ENCODE measurements around the gene UQCC2. TPM values are rescaled to one million over a fixed set of nuclear protein-coding genes. Genes with fewer than 3 reads are reported as not detected.
A peak's percentile ranks its signal among the peaks of the same experiment; 100 is the strongest.

UQCC2 gene
- total RNA-seq, 1 donor from 2014 or later, result 11.9 TPM

- no peak for DNase-seq
Measured at GRCh38 chr6:33690766-33691165, 20.7 kb downstream of the UQCC2 start.

- DNase-seq, result no peak
Measured at GRCh38 chr6:33689879-33690278, 21.6 kb downstream of the UQCC2 start.

GRCh38 chr6:33689148-33689494 lies 22.4 kb downstream of the UQCC2 start:
- no peak for DNase-seq

GRCh38 chr6:33688451-33689147 lies 22.9 kb downstream of the UQCC2 start:
- no peak for DNase-seq

- no peak for DNase-seq
Measured at GRCh38 chr6:33688006-33688405, 23.5 kb downstream of the UQCC2 start.

GRCh38 chr6:33686981-33687975 lies 24.2 kb downstream of the UQCC2 start:
- no peak for DNase-seq

GRCh38 chr6:33686225-33686924 lies 25.1 kb downstream of the UQCC2 start:
- DNase-seq, result no peak

- no peak for DNase-seq
Measured at GRCh38 chr6:33685411-33686224, 25.9 kb downstream of the UQCC2 start.

- DNase-seq, result no peak
Measured at GRCh38 chr6:33684983-33685382, 26.5 kb downstream of the UQCC2 start.

- DNase-seq, result no peak
Measured at GRCh38 chr6:33684428-33684896, 27.0 kb downstream of the UQCC2 start.

- DNase-seq, result no peak
Measured at GRCh38 chr6:33683576-33684427, 27.7 kb downstream of the UQCC2 start.

- no peak for DNase-seq
Measured at GRCh38 chr6:33683051-33683571, 28.4 kb downstream of the UQCC2 start.

- no peak for DNase-seq
Measured at GRCh38 chr6:33682341-33682740, 29.2 kb downstream of the UQCC2 start.

- no peak for DNase-seq
Measured at GRCh38 chr6:33679761-33680160, 31.7 kb downstream of the UQCC2 start.

- DNase-seq, result no peak
Measured at GRCh38 chr6:33678932-33679490, 32.5 kb downstream of the UQCC2 start.

GRCh38 chr6:33678233-33678931 lies 33.1 kb downstream of the UQCC2 start:
- DNase-seq, result no peak

GRCh38 chr6:33677689-33678088 lies 33.8 kb downstream of the UQCC2 start:
- DNase-seq, result no peak

GRCh38 chr6:33677143-33677660 lies 34.3 kb downstream of the UQCC2 start:
- DNase-seq, result peak; percentile 30

- no peak for DNase-seq
Measured at GRCh38 chr6:33676416-33677142, 34.9 kb downstream of the UQCC2 start.

Measured in tongue (tissue), 2 donors.